Stimulated activated CD8-positive, alpha-beta memory T cell treated with anti-CD3 and anti-CD28 coated beads, Interleukin-15, amount 100 ng/mL, for 4 hours (primary cell): ENCODE data around the gene OPN5.

Experiments
- DNase-seq, 2 donors: peaks; one replicate each; pipeline ENCODE4 v3.0.0-alpha.2; 2020; ENCODE audit warnings: low read depth in 2 of 2

The OPN5 gene

GRCh38 chr6:47788498-47788884, 6.7 kb downstream of the OPN5 start:
- no peak for DNase-seq

- DNase-seq: no peak
Observed at GRCh38 chr6:47789553-47789952, 7.7 kb downstream of the OPN5 start.

GRCh38 chr6:47792216-47792733, 10.4 kb downstream of the OPN5 start:
- no peak for DNase-seq

- no peak for DNase-seq
Observed at GRCh38 chr6:47794577-47795135, 12.8 kb downstream of the OPN5 start.

- DNase-seq: no peak
Observed at GRCh38 chr6:47801984-47802383, 20.2 kb downstream of the OPN5 start.

- DNase-seq: no peak
Observed at GRCh38 chr6:47804821-47805220, 23.0 kb downstream of the OPN5 start.

GRCh38 chr6:47809873-47810272, 28.0 kb downstream of the OPN5 start:
- DNase-seq: no peak

GRCh38 chr6:47810885-47811284, 29.1 kb downstream of the OPN5 start:
- no peak for DNase-seq

GRCh38 chr6:47811443-47811842, 29.6 kb downstream of the OPN5 start:
- DNase-seq: no peak

- DNase-seq: no peak
Observed at GRCh38 chr6:47817749-47818148, 35.9 kb downstream of the OPN5 start.

- no peak for DNase-seq
Observed at GRCh38 chr6:47819461-47819860, 37.6 kb downstream of the OPN5 start.

GRCh38 chr6:47822856-47823554, 41.2 kb downstream of the OPN5 start:
- DNase-seq: no peak

- DNase-seq: no peak
Observed at GRCh38 chr6:47832386-47833100, 50.7 kb downstream of the OPN5 start.

GRCh38 chr6:47834196-47834595, 52.4 kb downstream of the OPN5 start:
- no peak for DNase-seq

- no peak for DNase-seq
Observed at GRCh38 chr6:47836046-47836445, 54.2 kb downstream of the OPN5 start.

- no peak for DNase-seq
Observed at GRCh38 chr6:47836639-47837038, 54.8 kb downstream of the OPN5 start.

- DNase-seq: no peak
Observed at GRCh38 chr6:47839645-47840044, 57.8 kb downstream of the OPN5 start.

- DNase-seq: no peak
Observed at GRCh38 chr6:47844881-47845280, 63.0 kb downstream of the OPN5 start.

GRCh38 chr6:47846752-47847151, 64.9 kb downstream of the OPN5 start:
- no peak for DNase-seq

GRCh38 chr6:47851091-47851490, 69.3 kb downstream of the OPN5 start:
- DNase-seq: no peak

GRCh38 chr6:47852727-47853126, 70.9 kb downstream of the OPN5 start:
- no peak for DNase-seq

GRCh38 chr6:47853766-47854165, 71.9 kb downstream of the OPN5 start:
- DNase-seq: no peak

GRCh38 chr6:47854971-47855370, 73.1 kb downstream of the OPN5 start:
- DNase-seq: no peak
